GM23338 (cell line): ENCODE measurements around the gene SPHKAP. TPM values are rescaled to one million over a fixed set of nuclear protein-coding genes. Genes with fewer than 3 reads are reported as not detected.

ENCODE experiments used
- ATAC-seq: fragments of 200-7000 bp; cut with Tn5 transposase; 3 replicates; pipeline ENCODE4 v1.9.1; 2020
- DNase-seq: peaks from one replicate; pipeline ENCODE4 v3.0.0-alpha.2; 2015; ENCODE audit warnings: low spot score
- H2AFZ ChIP-seq: fragments of 200-600 bp; sonication (generic); 2 replicates; pipeline ENCODE4 v1.8.0; 2016; ENCODE audit warnings: antibody characterized with exemption, mild to moderate bottlenecking, moderate library complexity
- H3F3A ChIP-seq: fragments of 200-600 bp; sonication (generic); replicated peaks from 2 replicates; pipeline ENCODE4 v1.8.0; 2017; ENCODE audit warnings: antibody characterized with exemption, mixed run types, low read depth
- H3K27ac ChIP-seq: fragments of 200-600 bp; sonication (generic); 2 replicates; pipeline ENCODE4 v1.6.1; 2016; ENCODE audit warnings: low read depth
- H3K27me3 ChIP-seq: fragments of 200-600 bp; sonication (generic); 2 replicates; pipeline ENCODE4 v1.8.0; 2016; ENCODE audit warnings: mild to moderate bottlenecking, mixed run types, moderate library complexity; ENCODE audit not compliant: insufficient read depth
- H3K36me3 ChIP-seq: fragments of 200-600 bp; sonication (generic); 2 replicates; pipeline ENCODE4 v1.8.0; 2016; ENCODE audit warnings: mild to moderate bottlenecking; ENCODE audit not compliant: insufficient read depth
- H3K4me1 ChIP-seq: fragments of 200-600 bp; sonication (generic); 2 replicates; pipeline ENCODE4 v1.8.0; 2016; ENCODE audit warnings: mild to moderate bottlenecking, moderate library complexity; ENCODE audit not compliant: insufficient read depth
- H3K4me2 ChIP-seq: fragments of 200-600 bp; sonication (generic); 2 replicates; pipeline ENCODE4 v1.7.1; 2017; ENCODE audit warnings: mixed run types
- H3K4me3 ChIP-seq: fragments of 200-600 bp; sonication (generic); 2 replicates; pipeline ENCODE4 v1.6.1; 2016; ENCODE audit warnings: mixed run types
- H3K79me2 ChIP-seq: fragments of 200-600 bp; sonication (generic); replicated peaks from 2 replicates; pipeline ENCODE4 v1.8.0; 2017; ENCODE audit warnings: mild to moderate bottlenecking; ENCODE audit not compliant: insufficient read depth
- H3K9me2 ChIP-seq: fragments of 200-600 bp; sonication (generic); 2 replicates; pipeline ENCODE4 v1.8.0; 2017; ENCODE audit not compliant: insufficient read depth
- H4K20me1 ChIP-seq: fragments of 200-600 bp; sonication (generic); replicated peaks from 2 replicates; pipeline ENCODE4 v1.8.0; 2017; ENCODE audit warnings: mild to moderate bottlenecking; ENCODE audit not compliant: insufficient read depth
- H3K27ac Mint-ChIP-seq: 2 replicates; pipeline ENCODE4 v1.8.0; 2020; ENCODE audit warnings: inconsistent platforms, mild to moderate bottlenecking, moderate library complexity, mixed read lengths
- H3K27me3 Mint-ChIP-seq: 3 replicates; pipeline ENCODE4 v1.8.0; 2022; ENCODE audit warnings: low read depth, mild to moderate bottlenecking, moderate library complexity, mixed read lengths, inconsistent platforms; ENCODE audit not compliant: insufficient read depth, poor library complexity
- H3K36me3 Mint-ChIP-seq: 3 replicates; pipeline ENCODE4 v1.8.0; 2021; ENCODE audit warnings: low read depth, mild to moderate bottlenecking, inconsistent platforms, moderate library complexity, mixed read lengths
- H3K4me1 Mint-ChIP-seq: 3 replicates; pipeline ENCODE4 v1.8.0; 2020; ENCODE audit warnings: mild to moderate bottlenecking, inconsistent platforms, mixed read lengths
- H3K4me3 Mint-ChIP-seq: 3 replicates; pipeline ENCODE4 v1.8.0; 2021; ENCODE audit warnings: moderate library complexity, mild to moderate bottlenecking, inconsistent platforms, mixed read lengths
- H3K9me3 Mint-ChIP-seq: 3 replicates; pipeline ENCODE4 v1.8.0; 2020; ENCODE audit warnings: moderate library complexity, mild to moderate bottlenecking, inconsistent platforms, mixed read lengths
- CREB1 ChIP-seq: fragments of 250-450 bp; sonication (Bioruptor Pico); IDR thresholded peaks from 2 replicates; pipeline ENCODE4 v1.5.0; 2020; ENCODE audit warnings: low read depth, mild to moderate bottlenecking, moderate library complexity
- ETS1 ChIP-seq: IDR thresholded peaks from 2 replicates; pipeline ENCODE4 v1.6.1; 2016; ENCODE audit warnings: antibody characterized with exemption
- EZH2 ChIP-seq: fragments of 200-600 bp; sonication (generic); IDR thresholded peaks from one replicate; pipeline ENCODE4 v1.8.0; 2017; ENCODE audit warnings: antibody characterized with exemption, mild to moderate bottlenecking, low read depth; ENCODE audit not compliant: unreplicated experiment
- EZH2phosphoT487 ChIP-seq: fragments of 200-600 bp; sonication (generic); IDR thresholded peaks from one replicate; pipeline ENCODE4 v1.8.1; 2018; ENCODE audit warnings: antibody characterized with exemption; ENCODE audit not compliant: unreplicated experiment
- JUNB ChIP-seq: IDR thresholded peaks from one replicate; pipeline ENCODE4 v1.6.1; 2016; ENCODE audit warnings: antibody characterized with exemption; ENCODE audit not compliant: unreplicated experiment
- NANOG ChIP-seq: IDR thresholded peaks from 2 replicates; pipeline ENCODE4 v1.6.1; 2016; ENCODE audit warnings: antibody characterized with exemption, borderline replicate concordance
- POLR2AphosphoS5 ChIP-seq: IDR thresholded peaks from 2 replicates; pipeline ENCODE4 v1.6.1; 2016; ENCODE audit warnings: antibody characterized with exemption, low read depth
- STAT1 ChIP-seq: IDR thresholded peaks from one replicate; pipeline ENCODE4 v1.6.1; 2016; ENCODE audit warnings: antibody characterized with exemption; ENCODE audit not compliant: unreplicated experiment
- ZNF114 ChIP-seq: fragments of 250-450 bp; sonication (Bioruptor Pico); IDR thresholded peaks from 2 replicates; pipeline ENCODE4 v1.5.0; 2020; ENCODE audit warnings: mild to moderate bottlenecking, moderate library complexity
- ZNF331 ChIP-seq: fragments of 250-450 bp; sonication (Bioruptor Pico); IDR thresholded peaks from 2 replicates; pipeline ENCODE4 v1.5.0; 2020; ENCODE audit warnings: low read depth, mild to moderate bottlenecking, moderate library complexity
- polyA plus RNA-seq: library from polyadenylated mRNA; unstranded; fragments of >200 nt; fragmentation: Nextera tagmentation; extraction: Ambion mirVana; gene quantifications from 2 replicates; pipeline ENCODE4 v1.2.1, GENCODE V29; 2016
- total RNA-seq: library from RNA; depleted of rRNA; stranded (reverse); fragments of >200 nt; shearing (Covaris generic); gene quantifications from 2 replicates; pipeline ENCODE4 v1.2.3, GENCODE V29; 2014
- TF ChIP-seq, protein P1 (sequence below), 2 experiments: fragments of 200-600 bp in 1 of 2; sonication (generic) in 1 of 2; conservative IDR thresholded peaks; 2 replicates each; pipeline versions ENCODE4 v1.5.1 to v1.6.1; 2016 to 2017; ENCODE audit warnings: antibody characterized with exemption in 2 of 2, low read depth in 2 of 2, mild to moderate bottlenecking in 2 of 2, moderate library complexity in 1 of 2
- TF ChIP-seq, protein P2 (sequence below): fragments of 250-450 bp; sonication (Bioruptor Pico); IDR thresholded peaks from 2 replicates; pipeline ENCODE4 v1.5.0; 2020; ENCODE audit warnings: mild to moderate bottlenecking, moderate library complexity
- TF ChIP-seq, protein P3 (sequence below): IDR thresholded peaks from one replicate; pipeline ENCODE4 v1.6.1; 2018; ENCODE audit warnings: antibody characterized with exemption; ENCODE audit not compliant: unreplicated experiment

Gene SPHKAP
- total and polyA plus RNA-seq, 2 experiments from 2014 or later = 0.10 TPM; not detected in 1

GRCh38 chr2:227971619-227972230, 209.8 kb downstream of the SPHKAP start:
- Histone ChIP-seq H3K4me3 (no peak overlapping the region), H3K79me2 (no peaks in the 10 kb centered on the region), H3K4me2 (no peak overlapping the region), H3K4me1 (no peaks in the 10 kb centered on the region), H3F3A (no peaks in the 10 kb centered on the region), H3K27ac (no peak overlapping the region), H3K9me2 (peaks cover 2% of the 10 kb centered on the region; the same call in 1 of the 2 replicates), H2AFZ (no peak overlapping the region), H4K20me1 (no peaks in the 10 kb centered on the region), H3K27me3 (no peaks in the 10 kb centered on the region), H3K36me3 (no peaks in the 10 kb centered on the region)
- ATAC-seq (no peak), DNase-seq (no peak)
- no peak overlapping the region for H3K27ac Mint-ChIP-seq
- no peaks in the 10 kb centered on the region; the same call in 2 of the 3 replicates for H3K9me3 Mint-ChIP-seq
- no peaks in the 10 kb centered on the region for H3K36me3 Mint-ChIP-seq
- H3K27me3 Mint-ChIP-seq = peaks cover 2% of the 10 kb centered on the region
- no peaks in the 10 kb centered on the region for H3K4me1 Mint-ChIP-seq
- no peak overlapping the region for H3K4me3 Mint-ChIP-seq
- TF ChIP-seq, protein P1, sequence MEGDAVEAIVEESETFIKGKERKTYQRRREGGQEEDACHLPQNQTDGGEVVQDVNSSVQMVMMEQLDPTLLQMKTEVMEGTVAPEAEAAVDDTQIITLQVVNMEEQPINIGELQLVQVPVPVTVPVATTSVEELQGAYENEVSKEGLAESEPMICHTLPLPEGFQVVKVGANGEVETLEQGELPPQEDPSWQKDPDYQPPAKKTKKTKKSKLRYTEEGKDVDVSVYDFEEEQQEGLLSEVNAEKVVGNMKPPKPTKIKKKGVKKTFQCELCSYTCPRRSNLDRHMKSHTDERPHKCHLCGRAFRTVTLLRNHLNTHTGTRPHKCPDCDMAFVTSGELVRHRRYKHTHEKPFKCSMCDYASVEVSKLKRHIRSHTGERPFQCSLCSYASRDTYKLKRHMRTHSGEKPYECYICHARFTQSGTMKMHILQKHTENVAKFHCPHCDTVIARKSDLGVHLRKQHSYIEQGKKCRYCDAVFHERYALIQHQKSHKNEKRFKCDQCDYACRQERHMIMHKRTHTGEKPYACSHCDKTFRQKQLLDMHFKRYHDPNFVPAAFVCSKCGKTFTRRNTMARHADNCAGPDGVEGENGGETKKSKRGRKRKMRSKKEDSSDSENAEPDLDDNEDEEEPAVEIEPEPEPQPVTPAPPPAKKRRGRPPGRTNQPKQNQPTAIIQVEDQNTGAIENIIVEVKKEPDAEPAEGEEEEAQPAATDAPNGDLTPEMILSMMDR (conservative IDR thresholded peaks at IDR 0.05; ENCODE audit: low read depth in 2 of 2) = no peak
- TF ChIP-seq ZNF331 (CRISPR knock-in tag) (no peak), EZH2 (no peak), ETS1 (no peak), POLR2AphosphoS5 (no peak), ZNF114 (CRISPR knock-in tag) (no peak), CREB1 (CRISPR knock-in tag) (no peak), EZH2phosphoT487 (no peak), NANOG (no peak), JUNB (no peak), STAT1 (no peak)
- TF ChIP-seq, protein P2, sequence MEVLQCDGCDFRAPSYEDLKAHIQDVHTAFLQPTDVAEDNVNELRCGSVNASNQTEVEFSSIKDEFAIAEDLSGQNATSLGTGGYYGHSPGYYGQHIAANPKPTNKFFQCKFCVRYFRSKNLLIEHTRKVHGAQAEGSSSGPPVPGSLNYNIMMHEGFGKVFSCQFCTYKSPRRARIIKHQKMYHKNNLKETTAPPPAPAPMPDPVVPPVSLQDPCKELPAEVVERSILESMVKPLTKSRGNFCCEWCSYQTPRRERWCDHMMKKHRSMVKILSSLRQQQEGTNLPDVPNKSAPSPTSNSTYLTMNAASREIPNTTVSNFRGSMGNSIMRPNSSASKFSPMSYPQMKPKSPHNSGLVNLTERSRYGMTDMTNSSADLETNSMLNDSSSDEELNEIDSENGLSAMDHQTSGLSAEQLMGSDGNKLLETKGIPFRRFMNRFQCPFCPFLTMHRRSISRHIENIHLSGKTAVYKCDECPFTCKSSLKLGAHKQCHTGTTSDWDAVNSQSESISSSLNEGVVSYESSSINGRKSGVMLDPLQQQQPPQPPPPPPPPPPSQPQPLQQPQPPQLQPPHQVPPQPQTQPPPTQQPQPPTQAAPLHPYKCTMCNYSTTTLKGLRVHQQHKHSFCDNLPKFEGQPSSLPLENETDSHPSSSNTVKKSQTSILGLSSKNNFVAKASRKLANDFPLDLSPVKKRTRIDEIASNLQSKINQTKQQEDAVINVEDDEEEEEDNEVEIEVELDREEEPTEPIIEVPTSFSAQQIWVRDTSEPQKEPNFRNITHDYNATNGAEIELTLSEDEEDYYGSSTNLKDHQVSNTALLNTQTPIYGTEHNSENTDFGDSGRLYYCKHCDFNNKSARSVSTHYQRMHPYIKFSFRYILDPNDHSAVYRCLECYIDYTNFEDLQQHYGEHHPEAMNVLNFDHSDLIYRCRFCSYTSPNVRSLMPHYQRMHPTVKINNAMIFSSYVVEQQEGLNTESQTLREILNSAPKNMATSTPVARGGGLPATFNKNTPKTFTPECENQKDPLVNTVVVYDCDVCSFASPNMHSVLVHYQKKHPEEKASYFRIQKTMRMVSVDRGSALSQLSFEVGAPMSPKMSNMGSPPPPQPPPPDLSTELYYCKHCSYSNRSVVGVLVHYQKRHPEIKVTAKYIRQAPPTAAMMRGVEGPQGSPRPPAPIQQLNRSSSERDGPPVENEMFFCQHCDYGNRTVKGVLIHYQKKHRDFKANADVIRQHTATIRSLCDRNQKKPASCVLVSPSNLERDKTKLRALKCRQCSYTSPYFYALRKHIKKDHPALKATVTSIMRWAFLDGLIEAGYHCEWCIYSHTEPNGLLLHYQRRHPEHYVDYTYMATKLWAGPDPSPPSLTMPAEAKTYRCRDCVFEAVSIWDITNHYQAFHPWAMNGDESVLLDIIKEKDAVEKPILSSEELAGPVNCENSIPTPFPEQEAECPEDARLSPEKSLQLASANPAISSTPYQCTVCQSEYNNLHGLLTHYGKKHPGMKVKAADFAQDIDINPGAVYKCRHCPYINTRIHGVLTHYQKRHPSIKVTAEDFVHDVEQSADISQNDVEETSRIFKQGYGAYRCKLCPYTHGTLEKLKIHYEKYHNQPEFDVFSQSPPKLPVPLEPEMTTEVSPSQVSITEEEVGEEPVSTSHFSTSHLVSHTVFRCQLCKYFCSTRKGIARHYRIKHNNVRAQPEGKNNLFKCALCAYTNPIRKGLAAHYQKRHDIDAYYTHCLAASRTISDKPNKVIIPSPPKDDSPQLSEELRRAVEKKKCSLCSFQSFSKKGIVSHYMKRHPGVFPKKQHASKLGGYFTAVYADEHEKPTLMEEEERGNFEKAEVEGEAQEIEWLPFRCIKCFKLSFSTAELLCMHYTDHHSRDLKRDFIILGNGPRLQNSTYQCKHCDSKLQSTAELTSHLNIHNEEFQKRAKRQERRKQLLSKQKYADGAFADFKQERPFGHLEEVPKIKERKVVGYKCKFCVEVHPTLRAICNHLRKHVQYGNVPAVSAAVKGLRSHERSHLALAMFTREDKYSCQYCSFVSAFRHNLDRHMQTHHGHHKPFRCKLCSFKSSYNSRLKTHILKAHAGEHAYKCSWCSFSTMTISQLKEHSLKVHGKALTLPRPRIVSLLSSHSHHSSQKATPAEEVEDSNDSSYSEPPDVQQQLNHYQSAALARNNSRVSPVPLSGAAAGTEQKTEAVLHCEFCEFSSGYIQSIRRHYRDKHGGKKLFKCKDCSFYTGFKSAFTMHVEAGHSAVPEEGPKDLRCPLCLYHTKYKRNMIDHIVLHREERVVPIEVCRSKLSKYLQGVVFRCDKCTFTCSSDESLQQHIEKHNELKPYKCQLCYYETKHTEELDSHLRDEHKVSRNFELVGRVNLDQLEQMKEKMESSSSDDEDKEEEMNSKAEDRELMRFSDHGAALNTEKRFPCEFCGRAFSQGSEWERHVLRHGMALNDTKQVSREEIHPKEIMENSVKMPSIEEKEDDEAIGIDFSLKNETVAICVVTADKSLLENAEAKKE = no peak
- TF ChIP-seq, protein P3, sequence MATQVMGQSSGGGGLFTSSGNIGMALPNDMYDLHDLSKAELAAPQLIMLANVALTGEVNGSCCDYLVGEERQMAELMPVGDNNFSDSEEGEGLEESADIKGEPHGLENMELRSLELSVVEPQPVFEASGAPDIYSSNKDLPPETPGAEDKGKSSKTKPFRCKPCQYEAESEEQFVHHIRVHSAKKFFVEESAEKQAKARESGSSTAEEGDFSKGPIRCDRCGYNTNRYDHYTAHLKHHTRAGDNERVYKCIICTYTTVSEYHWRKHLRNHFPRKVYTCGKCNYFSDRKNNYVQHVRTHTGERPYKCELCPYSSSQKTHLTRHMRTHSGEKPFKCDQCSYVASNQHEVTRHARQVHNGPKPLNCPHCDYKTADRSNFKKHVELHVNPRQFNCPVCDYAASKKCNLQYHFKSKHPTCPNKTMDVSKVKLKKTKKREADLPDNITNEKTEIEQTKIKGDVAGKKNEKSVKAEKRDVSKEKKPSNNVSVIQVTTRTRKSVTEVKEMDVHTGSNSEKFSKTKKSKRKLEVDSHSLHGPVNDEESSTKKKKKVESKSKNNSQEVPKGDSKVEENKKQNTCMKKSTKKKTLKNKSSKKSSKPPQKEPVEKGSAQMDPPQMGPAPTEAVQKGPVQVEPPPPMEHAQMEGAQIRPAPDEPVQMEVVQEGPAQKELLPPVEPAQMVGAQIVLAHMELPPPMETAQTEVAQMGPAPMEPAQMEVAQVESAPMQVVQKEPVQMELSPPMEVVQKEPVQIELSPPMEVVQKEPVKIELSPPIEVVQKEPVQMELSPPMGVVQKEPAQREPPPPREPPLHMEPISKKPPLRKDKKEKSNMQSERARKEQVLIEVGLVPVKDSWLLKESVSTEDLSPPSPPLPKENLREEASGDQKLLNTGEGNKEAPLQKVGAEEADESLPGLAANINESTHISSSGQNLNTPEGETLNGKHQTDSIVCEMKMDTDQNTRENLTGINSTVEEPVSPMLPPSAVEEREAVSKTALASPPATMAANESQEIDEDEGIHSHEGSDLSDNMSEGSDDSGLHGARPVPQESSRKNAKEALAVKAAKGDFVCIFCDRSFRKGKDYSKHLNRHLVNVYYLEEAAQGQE = no peak
